Choroid plexus epithelial cell (primary cell): ENCODE results near the gene PAQR9.
"Not testable (repeated sequence)": the region's sequence is repeated elsewhere in the genome, so short reads cannot be mapped to it uniquely, and the experiment has no call there.

Experiments
- DNase-seq: peaks from one replicate; pipeline ENCODE4 v3.0.0-alpha.2; 2010; ENCODE audit warnings: low read depth
- H3K4me3 ChIP-seq: 2 replicates; pipeline ENCODE4 v1.5.1; 2011; ENCODE audit warnings: low read depth, mild to moderate bottlenecking, control low read depth, low read length, moderate library complexity
- TF ChIP-seq, protein P1 (sequence below): conservative IDR thresholded peaks from 2 replicates; pipeline ENCODE4 v1.5.1; 2011; ENCODE audit warnings: low read depth, mild to moderate bottlenecking, control low read depth, inconsistent platforms, low read length, moderate library complexity

Gene PAQR9

GRCh38 chr3:142992323-142992722, 28.8 kb upstream of the PAQR9 start:
- no peak for DNase-seq
- TF ChIP-seq, protein P1, sequence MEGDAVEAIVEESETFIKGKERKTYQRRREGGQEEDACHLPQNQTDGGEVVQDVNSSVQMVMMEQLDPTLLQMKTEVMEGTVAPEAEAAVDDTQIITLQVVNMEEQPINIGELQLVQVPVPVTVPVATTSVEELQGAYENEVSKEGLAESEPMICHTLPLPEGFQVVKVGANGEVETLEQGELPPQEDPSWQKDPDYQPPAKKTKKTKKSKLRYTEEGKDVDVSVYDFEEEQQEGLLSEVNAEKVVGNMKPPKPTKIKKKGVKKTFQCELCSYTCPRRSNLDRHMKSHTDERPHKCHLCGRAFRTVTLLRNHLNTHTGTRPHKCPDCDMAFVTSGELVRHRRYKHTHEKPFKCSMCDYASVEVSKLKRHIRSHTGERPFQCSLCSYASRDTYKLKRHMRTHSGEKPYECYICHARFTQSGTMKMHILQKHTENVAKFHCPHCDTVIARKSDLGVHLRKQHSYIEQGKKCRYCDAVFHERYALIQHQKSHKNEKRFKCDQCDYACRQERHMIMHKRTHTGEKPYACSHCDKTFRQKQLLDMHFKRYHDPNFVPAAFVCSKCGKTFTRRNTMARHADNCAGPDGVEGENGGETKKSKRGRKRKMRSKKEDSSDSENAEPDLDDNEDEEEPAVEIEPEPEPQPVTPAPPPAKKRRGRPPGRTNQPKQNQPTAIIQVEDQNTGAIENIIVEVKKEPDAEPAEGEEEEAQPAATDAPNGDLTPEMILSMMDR = no peak
- H3K4me3 ChIP-seq = no peak overlapping the region

- TF ChIP-seq, protein P1 = no peak
Observed at GRCh38 chr3:142990721-142991120, 27.2 kb upstream of the PAQR9 start.

GRCh38 chr3:142988826-142989225, 25.4 kb upstream of the PAQR9 start:
- not testable (repeated sequence) for H3K4me3 ChIP-seq, DNase-seq

More at GRCh38 chr3:142990721-142991120, 27.2 kb upstream of the PAQR9 start:
- DNase-seq = no peak
- no peak overlapping the region for H3K4me3 ChIP-seq

GRCh38 chr3:142988221-142988620, 24.7 kb upstream of the PAQR9 start:
- peak; percentile 61 for DNase-seq

DNA sequence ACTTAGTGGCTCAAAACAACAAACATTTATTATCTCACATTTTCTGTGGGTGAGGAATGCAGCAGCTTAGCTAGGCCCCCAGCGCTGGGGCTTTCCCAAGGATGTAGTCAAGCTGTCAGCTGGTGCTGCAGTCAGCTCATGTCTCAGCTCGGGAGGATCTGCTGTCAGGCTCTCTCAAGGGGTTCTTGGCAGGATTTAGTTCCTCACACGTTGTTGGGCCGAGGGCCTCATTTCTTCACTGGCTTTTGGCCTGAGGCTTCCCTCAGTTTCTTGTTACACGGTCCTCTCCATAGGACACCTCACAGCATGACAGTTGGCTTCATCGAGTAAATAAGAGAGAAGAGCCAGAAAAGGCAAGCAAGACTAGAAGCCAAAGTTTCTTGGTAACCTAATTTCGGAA, 24.2 kb upstream of the PAQR9 start:
- DNase-seq = peak; percentile 98
- H3K4me3 ChIP-seq = no peak overlapping the region
- TF ChIP-seq, protein P1 = no peak

More at GRCh38 chr3:142988221-142988620, 24.7 kb upstream of the PAQR9 start:
- not testable (repeated sequence) for H3K4me3 ChIP-seq

GRCh38 chr3:142987080-142987700, 23.7 kb upstream of the PAQR9 start:
- H3K4me3 ChIP-seq = no peak overlapping the region
- TF ChIP-seq, protein P1 = peak; percentile 58
- DNase-seq = peak; percentile 75

DNA sequence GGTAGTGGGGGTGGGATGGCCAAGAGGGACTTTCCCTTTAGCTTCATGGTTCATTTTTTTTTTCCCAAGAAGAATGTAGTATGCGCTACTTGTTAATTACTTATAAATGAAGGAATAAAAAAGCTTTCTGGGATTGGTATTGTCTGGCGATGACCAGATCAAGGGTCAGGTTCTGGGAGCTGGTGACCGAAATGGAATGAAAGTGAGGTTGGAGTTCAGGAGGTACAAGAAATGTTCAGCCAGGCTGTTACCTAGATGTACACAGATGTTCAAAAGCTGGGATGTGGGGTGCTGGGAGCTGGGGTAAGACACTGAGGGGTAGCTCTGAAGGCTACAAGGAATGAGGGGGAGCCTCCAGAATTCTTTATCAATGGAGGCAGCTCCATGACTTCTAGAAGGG, 20.8 kb upstream of the PAQR9 start:
- TF ChIP-seq, protein P1 = no peak
- no peak for DNase-seq

GRCh38 chr3:142983318-142983717, 19.8 kb upstream of the PAQR9 start:
- no peak for DNase-seq
- no peak overlapping the region for H3K4me3 ChIP-seq
- TF ChIP-seq, protein P1 = no peak

More for the DNA sequence above, 20.8 kb upstream of the PAQR9 start:
- H3K4me3 ChIP-seq = no peak overlapping the region
